Transverse colon (tissue), 4 donors: ENCODE results near the gene PCNX2. TPM values are rescaled to one million over a fixed set of nuclear protein-coding genes. Genes with fewer than 3 reads are reported as not detected.
"Not testable (repeated sequence)": the region's sequence is repeated elsewhere in the genome, so short reads cannot be mapped to it uniquely, and the experiment has no call there.

Experiments used
- DNase-seq: peaks from one replicate; pipeline ENCODE4 v3.0.0-alpha.2; 2019
- H3K27ac ChIP-seq, 4 donors: fragments of 200-600 bp; sonication (generic); 2 replicates each; pipeline ENCODE4 v1.5.1; 2016 to 2018; ENCODE audit warnings: inconsistent platforms in 4 of 4
- H3K27me3 ChIP-seq: fragments of 200-600 bp; sonication (generic); 2 replicates; pipeline ENCODE4 v1.5.1; 2017; ENCODE audit warnings: inconsistent platforms
- H3K36me3 ChIP-seq, 4 donors: fragments of 200-600 bp; sonication (generic); 2 replicates each; pipeline ENCODE4 v1.5.1; 2017 to 2019; ENCODE audit warnings: inconsistent platforms in 4 of 4
- H3K4me1 ChIP-seq, 4 donors: fragments of 200-600 bp; sonication (generic); 2 replicates each; pipeline ENCODE4 v1.5.1; 2017 to 2020; ENCODE audit warnings: inconsistent platforms in 4 of 4
- H3K4me3 ChIP-seq, 4 donors: fragments of 200-600 bp; sonication (generic); 1 replicate in 1 of 4; 2 replicates in 3 of 4; pipeline versions ENCODE4 v1.5.1 to v1.6.1; 2017 to 2019; ENCODE audit warnings: inconsistent platforms in 4 of 4
- H3K9me3 ChIP-seq, 2 donors: fragments of 200-600 bp; sonication (generic); 2 replicates each; pipeline ENCODE4 v1.5.1; 2017 to 2019; ENCODE audit warnings: inconsistent platforms in 2 of 2
- EP300 ChIP-seq: sonication (generic); formaldehyde crosslinking; IDR thresholded peaks from one replicate; pipeline ENCODE4 v1.6.1; 2017; ENCODE audit warnings: antibody characterized with exemption, low read depth
- POLR2A ChIP-seq: fragments of 450-650 bp; IDR thresholded peaks from one replicate; pipeline ENCODE4 v1.6.1; 2016; ENCODE audit warnings: antibody characterized with exemption, mild to moderate bottlenecking, moderate library complexity
- POLR2AphosphoS5 ChIP-seq, 3 donors: sonication (generic); formaldehyde crosslinking; IDR thresholded peaks; one replicate each; pipeline ENCODE4 v1.6.1; 2016; ENCODE audit warnings: antibody characterized with exemption in 3 of 3
- WGBS, 2 donors: methylation state at CpG; one replicate each; pipeline ENCODE4 v1.1.5; 2018; ENCODE audit warnings: low coverage in 1 of 2; 5-methylcytosine and 5-hydroxymethylcytosine counted together
- in situ Hi-C, 4 donors: fragments of 200-750 bp; cut with MboI; loops; one replicate each; pipeline versions ENCODE4 v1.15.0 to v1.15.1; 2017; ENCODE audit warnings: low sequenced_read_pairs in 3 of 4, low pct_ligation_motif_present in 1 of 4, low pct_unique_long_range_greater_than_20kb in 1 of 4
- intact Hi-C: fragments of 100-400 bp; cut with DNase I; formaldehyde crosslinking; loops from one replicate; pipeline ENCODE4 v1.15.1; 2023; ENCODE audit warnings: low total_unique reads
- total RNA-seq, 4 donors: library from RNA; depleted of rRNA; stranded (reverse); fragments of >200 nt; gene quantifications; one replicate each; pipeline ENCODE4 v1.1.0, GENCODE V29; 2016
- TF ChIP-seq, protein P1 (sequence below), 5 experiments: fragments of 200-600 bp in 3 of 5; fragments of 450-650 bp in 2 of 5; sonication (generic) in 3 of 5; IDR thresholded peaks; 1 replicate in 2 of 5; 2 replicates in 3 of 5; pipeline ENCODE4 v1.5.1; 2016 to 2017; ENCODE audit warnings: antibody characterized with exemption in 5 of 5, inconsistent platforms in 3 of 5, mild to moderate bottlenecking in 2 of 5, moderate library complexity in 1 of 5

Gene PCNX2
- total RNA-seq, 4 donors from 2014 or later = 6.8 to 518 (median 11.8) TPM

DNA sequence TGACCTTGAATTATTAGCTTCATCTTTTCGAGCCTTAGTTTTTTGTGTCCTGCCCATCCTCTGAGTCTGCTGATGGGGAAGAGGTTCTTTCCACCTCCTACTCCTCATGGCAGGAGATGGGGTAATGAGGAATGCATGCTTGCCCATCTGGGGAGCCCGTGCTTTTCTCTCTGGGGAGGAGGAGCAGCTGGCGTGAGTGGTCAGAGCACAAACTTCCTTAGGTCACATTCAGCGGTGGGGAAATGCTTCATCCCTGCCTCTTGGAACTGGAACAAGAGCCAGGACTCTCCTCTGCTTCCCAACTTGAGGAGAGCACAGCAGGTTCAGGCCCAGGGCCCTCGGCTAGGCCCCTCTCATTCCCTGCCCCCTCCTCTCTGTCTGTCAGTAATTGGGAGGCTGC, 155.0 kb downstream of the PCNX2 start:
- H3K27ac ChIP-seq = no peak overlapping the region
- 93% methylated on average over 5 of the region's 5 CpGs; no CpG with 5 or more reads in 1 of the 2 donors for WGBS, 2 donors
- in situ Hi-C loops (no loop called here), intact Hi-C loops (no loop called here)
- H3K9me3 ChIP-seq = no peaks in the 10 kb centered on the region
- no peaks in the 10 kb centered on the region for H3K4me1 ChIP-seq
- DNase-seq = no peak
- H3K36me3 ChIP-seq = no peaks in the 10 kb centered on the region
- no peak overlapping the region for H3K4me3 ChIP-seq
- no peaks in the 10 kb centered on the region for H3K27me3 ChIP-seq
- TF ChIP-seq POLR2AphosphoS5 (IDR thresholded peaks at IDR 0.05) = no peak
- no peak for TF ChIP-seq EP300
- TF ChIP-seq, protein P1, sequence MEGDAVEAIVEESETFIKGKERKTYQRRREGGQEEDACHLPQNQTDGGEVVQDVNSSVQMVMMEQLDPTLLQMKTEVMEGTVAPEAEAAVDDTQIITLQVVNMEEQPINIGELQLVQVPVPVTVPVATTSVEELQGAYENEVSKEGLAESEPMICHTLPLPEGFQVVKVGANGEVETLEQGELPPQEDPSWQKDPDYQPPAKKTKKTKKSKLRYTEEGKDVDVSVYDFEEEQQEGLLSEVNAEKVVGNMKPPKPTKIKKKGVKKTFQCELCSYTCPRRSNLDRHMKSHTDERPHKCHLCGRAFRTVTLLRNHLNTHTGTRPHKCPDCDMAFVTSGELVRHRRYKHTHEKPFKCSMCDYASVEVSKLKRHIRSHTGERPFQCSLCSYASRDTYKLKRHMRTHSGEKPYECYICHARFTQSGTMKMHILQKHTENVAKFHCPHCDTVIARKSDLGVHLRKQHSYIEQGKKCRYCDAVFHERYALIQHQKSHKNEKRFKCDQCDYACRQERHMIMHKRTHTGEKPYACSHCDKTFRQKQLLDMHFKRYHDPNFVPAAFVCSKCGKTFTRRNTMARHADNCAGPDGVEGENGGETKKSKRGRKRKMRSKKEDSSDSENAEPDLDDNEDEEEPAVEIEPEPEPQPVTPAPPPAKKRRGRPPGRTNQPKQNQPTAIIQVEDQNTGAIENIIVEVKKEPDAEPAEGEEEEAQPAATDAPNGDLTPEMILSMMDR (IDR thresholded peaks at IDR 0.05) = no peak

DNA sequence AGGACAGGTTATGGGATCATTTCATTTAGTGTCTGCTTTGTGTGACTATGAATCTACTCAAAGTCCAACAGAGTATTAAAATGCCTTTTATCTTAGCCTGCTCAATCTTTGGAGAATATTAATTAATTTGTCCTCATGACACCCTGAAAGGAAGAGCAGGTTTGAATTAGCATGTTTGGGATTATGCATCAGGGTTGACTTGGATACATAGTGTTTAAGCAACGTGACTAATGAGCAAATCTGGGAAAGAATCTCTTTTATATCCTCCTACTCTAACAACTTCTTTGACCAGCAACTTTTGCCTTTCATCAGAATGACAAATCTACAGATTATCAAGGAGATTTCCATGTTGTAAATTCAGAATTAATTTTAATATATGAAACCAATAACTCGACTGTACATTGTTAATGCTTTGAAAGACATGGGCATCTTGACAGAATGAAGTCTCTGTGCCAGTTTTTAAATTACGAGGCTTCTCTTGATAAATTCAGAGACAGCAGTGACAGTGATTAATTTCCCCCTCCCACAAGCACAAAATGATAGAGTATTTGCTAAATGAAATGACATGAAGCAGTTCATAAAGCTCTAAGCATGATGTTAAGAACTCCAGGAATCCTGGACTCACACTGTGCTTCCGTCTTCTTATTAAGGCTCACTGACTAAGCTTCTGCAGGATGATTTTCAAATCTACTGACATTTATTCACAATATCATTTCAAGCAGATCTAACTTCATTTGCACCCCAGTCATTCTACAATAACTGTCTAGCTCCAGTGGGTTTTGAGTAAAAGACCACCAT, 156.5 kb downstream of the PCNX2 start:
- TF ChIP-seq EP300 = no peak
- TF ChIP-seq, protein P1 (IDR thresholded peaks at IDR 0.05) = no peak
- Histone ChIP-seq H3K4me1 (no peaks in the 10 kb centered on the region), H3K36me3 (no peaks in the 10 kb centered on the region), H3K27ac (no peak overlapping the region), H3K27me3 (no peaks in the 10 kb centered on the region), H3K9me3 (no peaks in the 10 kb centered on the region), H3K4me3 (no peak overlapping the region)
- in situ Hi-C loops (no loop called here), intact Hi-C loops (no loop called here)
- 93 to 96% methylated on average over 4 of the region's 4 CpGs for WGBS, 2 donors
- no peak for DNase-seq

DNA sequence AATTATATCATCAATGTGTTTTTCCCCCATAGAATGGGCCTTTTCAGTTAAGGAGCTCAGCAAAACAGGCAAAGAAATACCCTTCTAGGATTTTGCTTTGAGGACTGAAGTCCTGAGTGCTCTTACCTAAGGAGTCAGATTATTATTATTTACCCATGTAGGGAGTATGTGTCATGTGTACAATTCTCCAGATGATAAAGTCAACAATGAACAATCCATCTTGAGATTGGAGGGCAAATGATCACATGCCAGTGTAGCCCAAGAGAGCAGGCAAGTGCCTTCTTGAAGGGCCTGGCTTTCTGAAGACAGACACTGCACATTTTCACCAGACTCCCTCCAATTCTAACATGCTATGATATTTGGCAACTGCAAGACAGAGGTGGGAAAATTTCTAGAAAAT, 159.7 kb downstream of the PCNX2 start:
- H3K27ac ChIP-seq = no peak overlapping the region
- TF ChIP-seq, protein P1 (IDR thresholded peaks at IDR 0.05) = no peak
- TF ChIP-seq POLR2AphosphoS5 (IDR thresholded peaks at IDR 0.05) (no peak), POLR2A (no peak), EP300 (no peak)
- no peak for DNase-seq
- in situ Hi-C loops = no loop called here
- intact Hi-C loops = no loop called here
- H3K36me3 ChIP-seq = no peaks in the 10 kb centered on the region
- no peaks in the 10 kb centered on the region for H3K4me1 ChIP-seq
- no peaks in the 10 kb centered on the region for H3K9me3 ChIP-seq
- H3K4me3 ChIP-seq = no peak overlapping the region
- no peaks in the 10 kb centered on the region for H3K27me3 ChIP-seq

DNA sequence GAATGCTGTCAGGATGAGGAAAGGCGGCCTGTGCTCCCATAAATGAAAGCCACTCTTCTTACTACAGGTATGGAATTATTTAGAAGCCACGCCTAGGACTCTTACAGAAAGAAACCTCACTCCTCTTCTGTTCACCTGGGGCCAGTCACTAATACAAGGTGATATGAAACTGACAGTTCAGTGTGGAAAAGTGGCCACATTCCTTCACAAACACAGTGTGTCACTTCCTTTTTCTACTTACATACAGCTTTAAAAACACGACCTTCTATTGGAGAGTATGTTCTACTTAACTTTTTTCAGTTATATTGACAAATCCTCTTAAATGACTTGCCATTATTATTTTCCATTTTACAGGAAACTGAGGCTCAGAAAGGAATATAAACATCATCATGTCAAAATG, 163.1 kb downstream of the PCNX2 start:
- no peak for DNase-seq
- H3K4me3 ChIP-seq = no peak overlapping the region
- in situ Hi-C loops = no loop called here
- H3K9me3 ChIP-seq = no peaks in the 10 kb centered on the region
- intact Hi-C loops = no loop called here
- H3K27ac ChIP-seq = no peak overlapping the region
- WGBS, 2 donors = 84 to 85% methylated on average over 3 of the region's 3 CpGs
- H3K4me1 ChIP-seq = no peaks in the 10 kb centered on the region
- no peaks in the 10 kb centered on the region for H3K27me3 ChIP-seq
- TF ChIP-seq EP300 = no peak
- TF ChIP-seq POLR2A = no peak
- TF ChIP-seq, protein P1 (IDR thresholded peaks at IDR 0.05) = no peak
- no peak for TF ChIP-seq POLR2AphosphoS5 (IDR thresholded peaks at IDR 0.05)
- no peaks in the 10 kb centered on the region for H3K36me3 ChIP-seq

DNA sequence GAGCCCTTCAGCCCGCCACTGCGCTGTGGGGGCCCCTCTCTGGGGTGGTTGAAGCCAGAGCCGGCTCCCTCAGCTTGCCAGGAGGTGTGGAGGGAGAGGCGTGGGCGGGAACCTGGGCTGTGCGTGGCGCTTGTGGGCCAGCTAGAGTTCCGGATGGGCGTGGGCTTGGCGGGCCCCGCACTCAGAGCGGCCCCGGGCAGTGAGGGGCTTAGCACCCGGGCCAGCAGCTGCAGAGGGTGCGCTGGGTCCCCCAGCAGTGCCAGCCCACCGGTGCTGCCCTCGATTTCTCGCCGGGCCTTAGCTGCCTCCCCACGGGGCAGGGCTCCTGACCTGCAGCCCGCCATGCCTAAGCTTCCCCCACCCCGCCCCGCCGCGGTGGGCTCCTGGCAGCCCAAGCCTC, 166.5 kb downstream of the PCNX2 start:
- H3K4me1 ChIP-seq, in situ Hi-C loops, H3K9me3 ChIP-seq, H3K36me3 ChIP-seq, H3K4me3 ChIP-seq, H3K27ac ChIP-seq, H3K27me3 ChIP-seq, DNase-seq, intact Hi-C loops: not testable (repeated sequence)
- WGBS, 2 donors = 99% methylated on average over 25 of the region's 25 CpGs; no CpG with 5 or more reads in 1 of the 2 donors
